ENCODE measurements around the gene CCDC71.

GRCh38 chr3:49120096-49120437 is 46.1 kb downstream of the CCDC71 start:
- TF ChIP-seq GATA2 (IDR thresholded peaks at IDR 0.05; ENCODE audit: low read depth, low read length) (no peak), GATA3 (IDR thresholded peaks at IDR 0.05; ENCODE audit: low read depth, low read length) (no peak)
